GM21717 (cell line): ENCODE measurements around the gene TSSC4.

Experiments used
- ATAC-seq: cut with Tn5 transposase; IDR thresholded peaks from one replicate; pipeline ENCODE4 v1.9.1; 2021; ENCODE audit warnings: mild to moderate bottlenecking, moderate library complexity; ENCODE audit not compliant: unreplicated experiment

The TSSC4 gene

GRCh38 chr11:2431395-2431794, 30.8 kb downstream of the TSSC4 start:
- ATAC-seq = no peak

GRCh38 chr11:2432171-2432621, 31.6 kb downstream of the TSSC4 start:
- no peak for ATAC-seq

GRCh38 chr11:2432628-2433071, 32.1 kb downstream of the TSSC4 start:
- ATAC-seq = no peak

GRCh38 chr11:2433106-2433925, 32.8 kb downstream of the TSSC4 start:
- ATAC-seq = no peak

GRCh38 chr11:2434008-2434407, 33.5 kb downstream of the TSSC4 start:
- no peak for ATAC-seq

- ATAC-seq = no peak
Measured at GRCh38 chr11:2434506-2435255, 34.1 kb downstream of the TSSC4 start.

- no peak for ATAC-seq
Measured at GRCh38 chr11:2435288-2436012, 34.9 kb downstream of the TSSC4 start.

GRCh38 chr11:2436013-2436520, 35.5 kb downstream of the TSSC4 start:
- no peak for ATAC-seq

- ATAC-seq = no peak
Measured at GRCh38 chr11:2436521-2437031, 36.0 kb downstream of the TSSC4 start.

GRCh38 chr11:2437516-2437915, 37.0 kb downstream of the TSSC4 start:
- no peak for ATAC-seq

GRCh38 chr11:2439820-2440219, 39.3 kb downstream of the TSSC4 start:
- no peak for ATAC-seq

GRCh38 chr11:2440646-2441045, 40.1 kb downstream of the TSSC4 start:
- ATAC-seq = no peak

- ATAC-seq = no peak
Measured at GRCh38 chr11:2441171-2441570, 40.6 kb downstream of the TSSC4 start.

- ATAC-seq = no peak
Measured at GRCh38 chr11:2442589-2442988, 42.0 kb downstream of the TSSC4 start.

- ATAC-seq = no peak
Measured at GRCh38 chr11:2443406-2443805, 42.9 kb downstream of the TSSC4 start.

GRCh38 chr11:2443881-2444820, 43.6 kb downstream of the TSSC4 start, which contains the start of gene TRPM5:
Gene TRPM5, minus strand, starts transcription at chr11:2444514. Its CDS starts 21,478 bp downstream, at chr11:2423036.
- ATAC-seq = no peak

- no peak for ATAC-seq
Measured at GRCh38 chr11:2444821-2445745, 44.5 kb downstream of the TSSC4 start, which contains the start of gene KCNQ1. Gene KCNQ1, plus strand, starts transcription at chr11:2445008. Its CDS starts 91 bp downstream, at chr11:2445099.

- no peak for ATAC-seq
Measured at GRCh38 chr11:2445746-2446551, 45.4 kb downstream of the TSSC4 start.
